RWPE1 (cell line): ENCODE results near the gene NKX2-2.

Experiments
- CTCF ChIA-PET: fragments of 350-600 bp; sonication (Branson Sonifier 250); formaldehyde crosslinking; extraction: SDS; loops from one replicate; lab custom pipeline; 2021; lab: Yijun Ruan, JAX
- POLR2A ChIA-PET: fragments of 400-600 bp; formaldehyde crosslinking; extraction: SDS; loops from one replicate; lab custom pipeline; 2020; ENCODE audit warnings: antibody characterized with exemption; ENCODE audit not compliant: low non-redundant PET; lab: Yijun Ruan, JAX
- DNase-seq: peaks from one replicate; pipeline ENCODE4 v3.0.0; 2012; ENCODE audit warnings: low spot score
- H3K27ac ChIP-seq: fragments of 450-650 bp; 2 replicates; pipeline ENCODE4 v1.5.1; 2017
- CTCF ChIP-seq: fragments of 450-650 bp; conservative IDR thresholded peaks from 2 replicates; pipeline ENCODE4 v1.5.1; 2017; ENCODE audit warnings: low read depth, mild to moderate bottlenecking

Gene NKX2-2

GRCh38 chr20:21523281-21523868, 9.5 kb upstream of the NKX2-2 start:
- no peak for DNase-seq
- POLR2A ChIA-PET: no interaction called here
- no peak for TF ChIP-seq CTCF
- CTCF ChIA-PET: interaction anchor here (1.5 kb wide), 1 partner anchor 288 kb away, joined by 4 read pairs; no protein-coding TSS in a partner anchor
- H3K27ac ChIP-seq: no peak overlapping the region

- H3K27ac ChIP-seq: no peak overlapping the region
- TF ChIP-seq CTCF: no peak
- ChIA-PET POLR2A (no interaction called here), CTCF (no interaction called here)
- DNase-seq: no peak
Observed at GRCh38 chr20:21522481-21523280, 8.8 kb upstream of the NKX2-2 start.

- ChIA-PET CTCF (no interaction called here), POLR2A (no interaction called here)
- no peak overlapping the region for H3K27ac ChIP-seq
- no peak for DNase-seq
- TF ChIP-seq CTCF: no peak
Observed at GRCh38 chr20:21521596-21522480, 8.0 kb upstream of the NKX2-2 start.

- CTCF ChIA-PET: interaction anchor here (0.5 to 0.7 kb wide), 2 partner anchors 44 to 684 kb away, joined by 3 read pairs; no protein-coding TSS in a partner anchor
- no peak for DNase-seq
- POLR2A ChIA-PET: no interaction called here
- no peak overlapping the region for H3K27ac ChIP-seq
- no peak for TF ChIP-seq CTCF
Observed at GRCh38 chr20:21520702-21521595, 7.1 kb upstream of the NKX2-2 start.

GRCh38 chr20:21519136-21519584, 5.3 kb upstream of the NKX2-2 start:
- no peak for DNase-seq
- POLR2A ChIA-PET: no interaction called here
- CTCF ChIA-PET: interaction anchor here (1.5 kb wide), 1 partner anchor 11 kb away, joined by 4 read pairs; no protein-coding TSS in a partner anchor
- TF ChIP-seq CTCF: no peak
- no peak overlapping the region for H3K27ac ChIP-seq
